GM10266 (cell line): ENCODE results near the gene SPEF1.

Experiments
- DNase-seq: peaks from one replicate; pipeline ENCODE4 v3.0.0; 2012; ENCODE audit errors: extremely low spot score
- TF ChIP-seq, protein P1 (sequence below): IDR thresholded peaks from 2 replicates; pipeline ENCODE4 v1.5.1; 2012; ENCODE audit warnings: mild to moderate bottlenecking, low read depth; ENCODE audit not compliant: control insufficient read depth, insufficient read depth; ENCODE audit errors: missing control alignments

The SPEF1 gene

DNA sequence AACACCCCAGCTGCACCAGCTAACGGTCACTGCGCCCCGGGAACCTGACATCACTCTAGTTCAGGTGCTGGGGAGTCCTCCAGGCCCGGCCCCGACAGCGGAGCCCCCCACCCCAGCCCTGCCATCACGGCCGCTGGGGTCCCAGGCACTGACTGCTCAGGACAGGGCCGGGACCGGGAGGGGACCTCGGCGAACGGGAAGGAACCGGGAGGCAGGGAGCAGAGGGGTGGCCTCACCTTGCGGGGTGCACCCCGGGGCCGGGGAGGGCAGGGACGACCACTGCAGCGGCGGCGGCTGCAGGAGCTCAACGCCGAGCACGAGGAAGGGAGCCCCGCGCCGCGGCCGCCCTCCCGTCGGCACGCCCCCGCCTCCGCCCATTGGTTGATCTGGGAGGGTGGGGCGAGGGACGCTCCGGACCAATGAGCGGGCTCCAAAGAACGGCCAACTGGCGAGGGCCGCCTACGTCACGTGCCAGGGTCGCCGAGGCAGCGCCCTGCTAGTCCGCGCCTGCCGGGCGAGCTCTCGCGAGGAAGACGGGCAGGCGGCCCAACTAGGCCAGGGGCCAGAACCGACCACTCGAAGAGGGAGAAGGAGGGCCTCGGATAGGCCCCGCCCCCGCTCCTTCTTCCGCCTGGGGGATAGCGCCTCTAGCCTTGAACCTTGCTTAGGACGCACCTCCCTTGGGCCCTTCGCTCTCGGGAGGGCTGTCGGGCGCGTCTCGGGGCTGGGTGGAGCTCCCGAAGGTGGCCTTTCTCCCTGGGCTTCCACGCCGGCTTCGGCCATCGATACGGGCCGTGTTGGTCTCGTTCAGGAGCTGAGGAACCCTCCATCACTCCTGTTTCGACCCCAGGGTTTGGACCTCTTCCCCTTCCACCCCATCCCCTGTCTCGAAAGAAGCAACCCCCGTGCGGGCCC is 13.6 kb downstream of the SPEF1 start, which contains the start of gene ADISSP:
ADISSP (minus strand) TSS at position 327 of the 915 bp plus-strand sequence. CDS start 7,653 bp downstream, outside the sequence.
- peak; percentile 99 for DNase-seq
- TF ChIP-seq, protein P1, sequence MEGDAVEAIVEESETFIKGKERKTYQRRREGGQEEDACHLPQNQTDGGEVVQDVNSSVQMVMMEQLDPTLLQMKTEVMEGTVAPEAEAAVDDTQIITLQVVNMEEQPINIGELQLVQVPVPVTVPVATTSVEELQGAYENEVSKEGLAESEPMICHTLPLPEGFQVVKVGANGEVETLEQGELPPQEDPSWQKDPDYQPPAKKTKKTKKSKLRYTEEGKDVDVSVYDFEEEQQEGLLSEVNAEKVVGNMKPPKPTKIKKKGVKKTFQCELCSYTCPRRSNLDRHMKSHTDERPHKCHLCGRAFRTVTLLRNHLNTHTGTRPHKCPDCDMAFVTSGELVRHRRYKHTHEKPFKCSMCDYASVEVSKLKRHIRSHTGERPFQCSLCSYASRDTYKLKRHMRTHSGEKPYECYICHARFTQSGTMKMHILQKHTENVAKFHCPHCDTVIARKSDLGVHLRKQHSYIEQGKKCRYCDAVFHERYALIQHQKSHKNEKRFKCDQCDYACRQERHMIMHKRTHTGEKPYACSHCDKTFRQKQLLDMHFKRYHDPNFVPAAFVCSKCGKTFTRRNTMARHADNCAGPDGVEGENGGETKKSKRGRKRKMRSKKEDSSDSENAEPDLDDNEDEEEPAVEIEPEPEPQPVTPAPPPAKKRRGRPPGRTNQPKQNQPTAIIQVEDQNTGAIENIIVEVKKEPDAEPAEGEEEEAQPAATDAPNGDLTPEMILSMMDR, result peak; percentile 33

DNA sequence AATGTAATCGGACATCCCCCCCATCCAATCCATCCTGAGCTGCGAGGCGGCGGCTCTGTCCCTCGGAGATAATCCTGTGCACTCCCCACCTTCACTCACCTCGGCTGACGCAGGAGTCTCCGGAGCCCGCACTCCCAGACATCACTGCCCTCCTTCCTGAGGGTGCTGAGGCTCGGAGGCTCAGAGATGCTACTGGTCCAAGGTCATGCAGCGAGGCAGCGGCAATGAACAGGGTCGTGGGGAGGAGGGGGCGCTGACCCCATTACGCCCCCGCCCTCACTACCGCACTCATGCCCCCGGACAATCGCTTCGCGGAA is 14.2 kb downstream of the SPEF1 start:
- TF ChIP-seq, protein P1, result no peak
- DNase-seq, result no peak

DNA sequence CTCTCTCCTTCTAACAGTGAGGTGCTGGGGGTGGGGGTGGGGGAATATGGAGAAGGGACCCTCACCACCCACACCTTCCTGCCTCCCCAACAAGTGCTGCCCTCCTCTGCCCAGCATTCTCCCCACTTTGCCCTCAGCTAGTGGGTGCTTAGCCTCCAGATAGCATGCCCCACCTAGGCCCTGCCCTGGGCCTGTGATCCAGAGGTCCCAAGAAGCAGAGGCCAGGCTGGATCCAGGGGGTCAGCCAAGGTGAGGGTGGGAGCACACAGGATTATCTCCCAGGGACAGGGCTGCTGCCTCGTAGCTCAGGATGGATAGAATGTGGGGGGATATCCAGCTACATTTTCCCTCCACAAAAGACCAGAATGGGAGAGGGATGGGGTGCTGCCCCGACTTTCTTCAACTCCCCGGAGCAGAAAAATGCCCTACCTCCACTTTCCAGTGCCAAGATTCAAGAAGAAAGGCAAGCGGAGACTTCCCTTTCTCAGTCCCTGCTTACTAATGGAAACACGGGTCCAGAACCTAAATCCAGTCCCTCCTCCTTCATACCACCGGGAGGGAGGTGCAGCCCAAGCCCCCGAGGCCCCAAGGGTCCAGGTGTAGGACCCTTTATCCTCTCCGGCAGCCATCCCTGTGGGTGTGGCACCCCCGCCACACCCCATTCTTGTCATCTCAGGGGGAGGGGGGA is 14.7 kb downstream of the SPEF1 start:
- TF ChIP-seq, protein P1, result no peak
- no peak for DNase-seq

DNA sequence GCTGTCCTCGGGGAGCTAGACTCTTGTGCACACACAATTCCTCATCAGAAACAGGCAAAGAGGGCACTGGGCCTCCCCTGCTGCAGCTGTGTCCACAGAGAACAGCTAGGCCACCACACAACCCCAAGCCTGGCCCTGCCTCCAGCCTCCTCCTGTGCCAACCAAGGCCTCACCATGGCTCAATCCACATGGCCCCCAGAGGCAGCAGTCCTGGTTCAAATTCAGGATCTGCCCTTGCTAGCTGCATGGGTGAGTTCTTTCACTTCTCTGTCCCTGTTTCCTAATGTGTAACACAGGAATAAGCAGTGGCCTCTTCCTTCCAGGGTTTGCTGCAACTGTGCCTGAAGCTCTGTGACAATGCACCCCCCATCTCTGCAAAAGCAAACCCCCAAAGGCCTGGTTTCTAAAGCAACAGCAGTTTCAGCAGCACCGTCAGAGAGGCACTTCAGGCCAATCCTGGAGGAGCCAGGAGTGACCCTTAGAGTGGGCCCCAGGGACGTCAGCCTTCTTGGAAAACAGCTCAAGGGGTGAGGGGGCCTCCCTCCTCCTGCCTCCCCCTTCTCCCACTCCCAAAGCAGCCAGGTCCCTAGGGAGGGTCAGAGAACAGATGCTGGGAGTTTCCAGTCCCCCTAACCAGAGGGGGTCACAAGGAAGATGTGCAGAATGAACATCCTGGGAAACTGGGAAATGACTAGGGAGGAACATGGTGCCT is 15.9 kb downstream of the SPEF1 start:
- no peak for DNase-seq
- TF ChIP-seq, protein P1, result no peak

DNA sequence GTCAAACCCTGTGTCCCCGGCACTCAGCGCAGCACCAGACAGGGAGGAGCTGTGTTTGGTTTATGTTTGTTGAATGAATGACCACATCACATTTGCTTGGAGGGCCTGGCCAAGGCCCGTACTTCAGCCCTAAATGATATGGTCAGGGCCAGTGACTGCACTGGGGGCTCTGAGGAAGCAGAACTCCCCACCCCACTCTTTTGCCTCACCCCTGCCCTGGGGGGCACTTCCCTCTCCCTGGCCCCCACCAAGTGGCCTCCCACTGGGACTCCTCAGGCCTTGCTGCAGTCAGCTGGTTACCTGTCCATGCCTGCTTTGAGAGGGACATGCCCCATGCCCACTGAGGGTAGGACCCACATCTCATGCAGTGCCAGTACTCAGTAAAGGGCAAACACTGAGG is 16.6 kb downstream of the SPEF1 start:
- DNase-seq, result no peak
- TF ChIP-seq, protein P1, result no peak

DNA sequence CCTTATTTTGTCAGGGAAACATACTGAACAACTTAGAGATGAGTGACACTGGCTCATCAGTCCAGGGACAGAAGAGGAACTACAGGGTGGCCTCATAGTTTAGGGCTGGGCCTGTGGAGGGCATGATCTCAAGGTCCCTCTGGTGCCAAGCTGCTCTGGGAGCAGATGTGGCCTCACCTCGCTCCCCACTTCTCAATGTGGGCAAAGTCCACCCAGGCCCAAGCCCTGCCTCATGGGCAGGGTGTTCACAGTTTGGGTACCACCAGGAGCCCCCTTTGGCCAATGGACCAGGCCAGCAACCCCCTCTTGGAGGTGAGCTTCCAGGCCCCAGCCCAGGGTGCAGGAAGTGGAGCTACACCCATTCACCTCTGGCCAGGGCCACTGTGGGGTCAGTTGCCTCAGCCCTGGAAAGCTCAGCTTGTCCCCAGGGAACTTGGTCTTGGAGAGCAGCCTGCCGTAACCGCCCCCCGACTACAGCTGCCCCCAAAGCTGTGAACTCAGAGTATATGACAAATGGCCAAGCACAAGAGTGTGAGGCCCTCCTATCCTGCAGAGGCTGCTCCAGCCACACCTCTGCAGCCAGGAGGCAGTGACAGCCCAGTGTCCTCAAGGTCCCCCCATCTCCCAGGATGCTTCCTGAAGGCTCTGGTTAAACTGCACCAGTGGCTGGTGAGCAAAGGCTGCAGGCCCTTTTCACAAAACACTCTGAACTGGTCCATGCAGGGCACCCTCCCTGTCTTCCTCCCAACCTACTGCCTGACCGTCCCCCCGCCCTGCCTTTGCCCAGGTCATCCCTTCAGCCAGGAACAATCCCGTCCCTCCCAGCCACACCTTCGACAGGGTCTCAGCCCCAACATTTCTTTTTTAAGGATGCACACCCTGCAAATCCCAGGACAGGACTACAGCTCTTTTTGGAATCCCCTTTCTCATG is 17.3 kb downstream of the SPEF1 start:
- no peak for DNase-seq
- TF ChIP-seq, protein P1, result no peak
